Osteoblast (primary cell): ENCODE measurements around the gene NLGN1. TPM values are rescaled to one million over a fixed set of nuclear protein-coding genes. Genes with fewer than 3 reads are reported as not detected.

Experiments
- DNase-seq: peaks from one replicate; pipeline ENCODE4 v3.0.0; 2011; ENCODE audit warnings: low spot score, mixed read lengths; ENCODE audit not compliant: insufficient read length; ENCODE audit errors: missing footprints
- H2AFZ ChIP-seq: 2 replicates; pipeline ENCODE4 v1.6.0; 2011; ENCODE audit warnings: mild to moderate bottlenecking, low read length
- H3K27ac ChIP-seq: 2 replicates; pipeline ENCODE4 v1.5.1; 2011; ENCODE audit warnings: mild to moderate bottlenecking, low read depth, low read length, moderate library complexity
- H3K27me3 ChIP-seq: 2 replicates; pipeline ENCODE4 v1.6.0; 2012; ENCODE audit warnings: mild to moderate bottlenecking, control low read depth, inconsistent platforms, low read length, moderate library complexity; ENCODE audit not compliant: insufficient read depth
- H3K36me3 ChIP-seq: 2 replicates; pipeline ENCODE4 v1.5.1; 2011; ENCODE audit warnings: mild to moderate bottlenecking, low read length, control low read depth, moderate library complexity; ENCODE audit not compliant: insufficient read depth
- H3K4me1 ChIP-seq: 2 replicates; pipeline ENCODE4 v1.5.1; 2011; ENCODE audit warnings: mild to moderate bottlenecking, low read length, control low read depth, moderate library complexity; ENCODE audit not compliant: insufficient read depth
- H3K4me2 ChIP-seq: 2 replicates; pipeline ENCODE4 v1.6.0; 2011; ENCODE audit warnings: mild to moderate bottlenecking, low read length; ENCODE audit not compliant: insufficient read depth
- H3K4me3 ChIP-seq: fragments of 200-600 bp; sonication (generic); 3 replicates; pipeline ENCODE4 v1.5.1; 2012; ENCODE audit warnings: mild to moderate bottlenecking, low read length, inconsistent platforms; ENCODE audit not compliant: insufficient read depth
- H3K79me2 ChIP-seq: 2 replicates; pipeline ENCODE4 v1.6.0; 2012; ENCODE audit warnings: mild to moderate bottlenecking, low read length, control low read depth, inconsistent platforms; ENCODE audit not compliant: insufficient read depth
- H3K9me3 ChIP-seq: 2 replicates; pipeline ENCODE4 v1.5.1; 2011; ENCODE audit warnings: low read depth, low read length, control low read depth
- H4K20me1 ChIP-seq: 2 replicates; pipeline ENCODE4 v1.6.0; 2012; ENCODE audit warnings: mild to moderate bottlenecking, low read length, control low read depth; ENCODE audit not compliant: insufficient read depth
- total RNA-seq: library from RNA; depleted of rRNA; stranded (reverse); fragments of >200 nt; gene quantifications from 2 replicates; pipeline ENCODE4 v1.2.3, GENCODE V29; 2012
- TF ChIP-seq, protein P1 (sequence below): IDR thresholded peaks from 2 replicates; pipeline ENCODE4 v1.5.1; 2011; ENCODE audit warnings: mild to moderate bottlenecking, low read depth, low read length, moderate library complexity; ENCODE audit errors: extremely low read depth

The NLGN1 gene
- total RNA-seq, 1 donor, result 9.0 TPM

GRCh38 chr3:173762501-173762900 is 365.0 kb downstream of the NLGN1 start:
- TF ChIP-seq, protein P1, sequence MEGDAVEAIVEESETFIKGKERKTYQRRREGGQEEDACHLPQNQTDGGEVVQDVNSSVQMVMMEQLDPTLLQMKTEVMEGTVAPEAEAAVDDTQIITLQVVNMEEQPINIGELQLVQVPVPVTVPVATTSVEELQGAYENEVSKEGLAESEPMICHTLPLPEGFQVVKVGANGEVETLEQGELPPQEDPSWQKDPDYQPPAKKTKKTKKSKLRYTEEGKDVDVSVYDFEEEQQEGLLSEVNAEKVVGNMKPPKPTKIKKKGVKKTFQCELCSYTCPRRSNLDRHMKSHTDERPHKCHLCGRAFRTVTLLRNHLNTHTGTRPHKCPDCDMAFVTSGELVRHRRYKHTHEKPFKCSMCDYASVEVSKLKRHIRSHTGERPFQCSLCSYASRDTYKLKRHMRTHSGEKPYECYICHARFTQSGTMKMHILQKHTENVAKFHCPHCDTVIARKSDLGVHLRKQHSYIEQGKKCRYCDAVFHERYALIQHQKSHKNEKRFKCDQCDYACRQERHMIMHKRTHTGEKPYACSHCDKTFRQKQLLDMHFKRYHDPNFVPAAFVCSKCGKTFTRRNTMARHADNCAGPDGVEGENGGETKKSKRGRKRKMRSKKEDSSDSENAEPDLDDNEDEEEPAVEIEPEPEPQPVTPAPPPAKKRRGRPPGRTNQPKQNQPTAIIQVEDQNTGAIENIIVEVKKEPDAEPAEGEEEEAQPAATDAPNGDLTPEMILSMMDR, result no peak
- no peak overlapping the region for H3K27ac ChIP-seq
- DNase-seq, result no peak
- no peaks in the 10 kb centered on the region for H3K9me3 ChIP-seq
- H3K4me3 ChIP-seq, result no peak overlapping the region
- H3K79me2 ChIP-seq, result no peaks in the 10 kb centered on the region
- H3K27me3 ChIP-seq, result no peaks in the 10 kb centered on the region
- no peak overlapping the region for H3K4me2 ChIP-seq
- no peak overlapping the region for H2AFZ ChIP-seq
- no peaks in the 10 kb centered on the region for H3K36me3 ChIP-seq
- no peaks in the 10 kb centered on the region for H4K20me1 ChIP-seq
- no peaks in the 10 kb centered on the region for H3K4me1 ChIP-seq

GRCh38 chr3:173770011-173770410 is 372.5 kb downstream of the NLGN1 start:
- Histone ChIP-seq H3K79me2 (no peaks in the 10 kb centered on the region), H3K4me2 (no peak overlapping the region), H3K27ac (peak overlapping the region; percentile 9), H3K9me3 (no peaks in the 10 kb centered on the region), H3K4me3 (no peak overlapping the region), H3K36me3 (no peaks in the 10 kb centered on the region), H3K27me3 (no peaks in the 10 kb centered on the region), H4K20me1 (no peaks in the 10 kb centered on the region), H2AFZ (no peak overlapping the region), H3K4me1 (peaks cover 5% of the 10 kb centered on the region)
- TF ChIP-seq, protein P1, result no peak
- peak; percentile 15 for DNase-seq

- H3K4me1 ChIP-seq, result peaks cover 5% of the 10 kb centered on the region
- H3K36me3 ChIP-seq, result no peaks in the 10 kb centered on the region
- H3K4me3 ChIP-seq, result no peak overlapping the region
- no peaks in the 10 kb centered on the region for H3K9me3 ChIP-seq
- no peaks in the 10 kb centered on the region for H3K27me3 ChIP-seq
- H2AFZ ChIP-seq, result no peak overlapping the region
- H3K79me2 ChIP-seq, result no peaks in the 10 kb centered on the region
- H4K20me1 ChIP-seq, result no peaks in the 10 kb centered on the region
- TF ChIP-seq, protein P1, result no peak
- DNase-seq, result peak; percentile 3
- H3K4me2 ChIP-seq, result no peak overlapping the region
- no peak overlapping the region for H3K27ac ChIP-seq
Measured at GRCh38 chr3:173770796-173771573, 373.4 kb downstream of the NLGN1 start.

- Histone ChIP-seq H4K20me1 (no peaks in the 10 kb centered on the region), H3K4me2 (no peak overlapping the region), H3K9me3 (no peaks in the 10 kb centered on the region), H3K4me1 (peaks cover 5% of the 10 kb centered on the region), H2AFZ (peak overlapping the region; percentile 49), H3K27me3 (no peaks in the 10 kb centered on the region), H3K79me2 (no peaks in the 10 kb centered on the region), H3K4me3 (no peak overlapping the region), H3K27ac (no peak overlapping the region), H3K36me3 (no peaks in the 10 kb centered on the region)
- TF ChIP-seq, protein P1, result no peak
- no peak for DNase-seq
Measured at GRCh38 chr3:173773800-173774199, 376.3 kb downstream of the NLGN1 start.
